ENCODE measurements around the gene HOXB4.

HOXB4 gene

GRCh38 chr17:48571024-48571818 lies 6.9 kb downstream of the HOXB4 start:
- TF ChIP-seq, protein P1, sequence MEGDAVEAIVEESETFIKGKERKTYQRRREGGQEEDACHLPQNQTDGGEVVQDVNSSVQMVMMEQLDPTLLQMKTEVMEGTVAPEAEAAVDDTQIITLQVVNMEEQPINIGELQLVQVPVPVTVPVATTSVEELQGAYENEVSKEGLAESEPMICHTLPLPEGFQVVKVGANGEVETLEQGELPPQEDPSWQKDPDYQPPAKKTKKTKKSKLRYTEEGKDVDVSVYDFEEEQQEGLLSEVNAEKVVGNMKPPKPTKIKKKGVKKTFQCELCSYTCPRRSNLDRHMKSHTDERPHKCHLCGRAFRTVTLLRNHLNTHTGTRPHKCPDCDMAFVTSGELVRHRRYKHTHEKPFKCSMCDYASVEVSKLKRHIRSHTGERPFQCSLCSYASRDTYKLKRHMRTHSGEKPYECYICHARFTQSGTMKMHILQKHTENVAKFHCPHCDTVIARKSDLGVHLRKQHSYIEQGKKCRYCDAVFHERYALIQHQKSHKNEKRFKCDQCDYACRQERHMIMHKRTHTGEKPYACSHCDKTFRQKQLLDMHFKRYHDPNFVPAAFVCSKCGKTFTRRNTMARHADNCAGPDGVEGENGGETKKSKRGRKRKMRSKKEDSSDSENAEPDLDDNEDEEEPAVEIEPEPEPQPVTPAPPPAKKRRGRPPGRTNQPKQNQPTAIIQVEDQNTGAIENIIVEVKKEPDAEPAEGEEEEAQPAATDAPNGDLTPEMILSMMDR (conservative IDR thresholded peaks at IDR 0.05; ENCODE audit: low read length) = no peak
- H3K4me3 ChIP-seq (ENCODE audit: low read length) = peak overlapping the region; percentile 59
- DNase-seq (ENCODE audit: low read depth) = no peak

GRCh38 chr17:48570325-48571023 lies 7.7 kb downstream of the HOXB4 start:
- peak overlapping the region; percentile 59 for H3K4me3 ChIP-seq (ENCODE audit: low read length)
- DNase-seq (ENCODE audit: low read depth) = peak; percentile 53
- TF ChIP-seq, protein P1 (conservative IDR thresholded peaks at IDR 0.05; ENCODE audit: low read length) = no peak

- TF ChIP-seq, protein P1 (conservative IDR thresholded peaks at IDR 0.05; ENCODE audit: low read length) = peak; percentile 25; the same call in 1 of the 2 replicates
- DNase-seq (ENCODE audit: low read depth) = no peak
- peak overlapping the region; percentile 59 for H3K4me3 ChIP-seq (ENCODE audit: low read length)
Measured at GRCh38 chr17:48569674-48570324, 8.4 kb downstream of the HOXB4 start.

GRCh38 chr17:48569240-48569582 lies 8.9 kb downstream of the HOXB4 start:
- peak overlapping the region; percentile 59 for H3K4me3 ChIP-seq (ENCODE audit: low read length)
- no peak for DNase-seq (ENCODE audit: low read depth)
- TF ChIP-seq, protein P1 (conservative IDR thresholded peaks at IDR 0.05; ENCODE audit: low read length) = no peak

DNA sequence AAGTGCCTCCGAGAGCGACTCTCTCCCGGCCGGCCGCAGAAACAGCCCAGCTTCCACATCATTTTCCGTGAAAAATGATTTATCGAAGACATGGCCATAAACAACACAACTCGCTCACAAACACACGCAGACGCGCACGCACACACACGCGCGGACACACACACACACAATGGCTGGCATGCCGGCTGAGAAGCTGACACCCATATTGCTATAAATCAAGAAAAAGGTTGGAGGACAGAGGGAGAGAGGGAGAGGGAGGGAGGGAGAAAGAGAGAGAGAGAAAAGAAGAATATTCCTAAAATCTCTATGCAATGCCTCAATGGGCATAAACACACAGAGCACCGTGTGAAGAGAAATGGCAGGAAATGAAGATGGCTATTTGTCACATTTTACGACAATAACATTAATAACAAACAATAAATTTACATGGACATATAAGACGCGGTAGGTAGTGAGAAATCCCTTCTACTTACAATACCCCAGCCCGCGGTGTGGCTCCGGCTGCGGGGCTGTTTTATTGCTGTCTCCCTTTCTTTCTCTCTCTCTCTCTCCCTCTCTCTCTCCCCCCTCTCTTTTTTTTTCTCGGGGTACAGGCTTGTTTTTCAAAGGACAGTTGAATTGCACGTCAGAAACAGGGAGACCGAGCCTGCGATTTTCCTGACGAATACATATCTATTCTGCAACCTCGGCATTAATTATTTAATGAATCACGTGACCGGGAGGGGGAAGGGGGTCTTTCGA lies 9.5 kb downstream of the HOXB4 start:
- TF ChIP-seq, protein P1 (conservative IDR thresholded peaks at IDR 0.05; ENCODE audit: low read length) = no peak
- peak overlapping the region; percentile 59 for H3K4me3 ChIP-seq (ENCODE audit: low read length)
- peak; percentile 84 for DNase-seq (ENCODE audit: low read depth)

GRCh38 chr17:48567646-48568354 lies 10.3 kb downstream of the HOXB4 start:
- TF ChIP-seq, protein P1 (conservative IDR thresholded peaks at IDR 0.05; ENCODE audit: low read length) = no peak
- peak overlapping the region; percentile 59; the same call in 1 of the 2 replicates for H3K4me3 ChIP-seq (ENCODE audit: low read length)
- no peak for DNase-seq (ENCODE audit: low read depth)
